Pancreas (tissue), 10 donors: ENCODE data around the gene PIGM. TPM values are rescaled to one million over a fixed set of nuclear protein-coding genes. Genes with fewer than 3 reads are reported as not detected.

Source experiments
- ATAC-seq, 4 donors: fragments of 200-7000 bp; cut with Tn5 transposase; one replicate each; pipeline versions ENCODE4 v1.8.0 to v1.9.1; 2020; ENCODE audit warnings: mild to moderate bottlenecking in 4 of 4, moderate library complexity in 4 of 4
- DNase-seq, 6 donors: peaks; one replicate each; pipeline ENCODE4 v3.0.0-alpha.2; 2020
- FAIRE-seq: peaks from 2 replicates; lab custom pipeline; 2012; peaks lifted over from hg19 to GRCh38; lab: Jason Lieb, UNC
- H3K27ac ChIP-seq, 4 donors: fragments of 200-600 bp; sonication (generic); 1 replicate in 3 of 4; 2 replicates in 1 of 4; pipeline versions ENCODE4 v1.5.0 to v1.8.0; 2020
- H3K27me3 ChIP-seq, 4 donors: fragments of 200-600 bp; one replicate each; pipeline ENCODE4 v1.8.0; 2021
- H3K36me3 ChIP-seq, 3 donors: fragments of 200-600 bp; sonication (generic) in 1 of 3; one replicate each; pipeline versions ENCODE4 v1.5.0 to v1.8.0; 2020 to 2021
- H3K4me1 ChIP-seq, 3 donors: fragments of 200-600 bp; one replicate each; pipeline ENCODE4 v1.8.0; 2021
- H3K4me3 ChIP-seq, 4 donors: fragments of 200-600 bp; sonication (generic) in 2 of 4; one replicate each; pipeline versions ENCODE4 v1.5.0 to v1.8.0; 2020 to 2021
- H3K9me3 ChIP-seq, 4 donors: fragments of 200-600 bp; one replicate each; pipeline ENCODE4 v1.8.0; 2021
- CTCF ChIP-seq, 4 donors: fragments of 200-600 bp; sonication (generic) in 3 of 4; IDR thresholded peaks; one replicate each; pipeline versions ENCODE4 v1.5.0 to v1.8.0; 2021; ENCODE audit warnings: antibody characterized with exemption in 4 of 4
- WGBS, 2 donors: extraction: QIAGEN DNeasy Blood & Tissue Kit; methylation state at CpG; one replicate each; pipeline ENCODE4 v1.1.7; 2013; 5-methylcytosine and 5-hydroxymethylcytosine counted together
- intact Hi-C, 3 donors: fragments of 100-400 bp; cut with DNase I; formaldehyde crosslinking; loops; one replicate each; pipeline versions ENCODE4 v1.11.1 to v1.14.2; 2022
- polyA plus RNA-seq, 2 donors: library from polyadenylated mRNA; stranded (reverse); fragments of 200-250 nt; gene quantifications; one replicate each; pipeline ENCODE4 v1.2.3, GENCODE V29; 2013
- total RNA-seq, 6 donors: library from RNA; stranded (reverse); fragmentation: NEBNext Ultra II Directional in 4 of 6; extraction: Animal tissue kit (Norgen Biotek cat#: 25700) in 4 of 6; gene quantifications; one replicate each; pipeline versions ENCODE4 v1.2.1 to v1.2.4, GENCODE V29; 2021 to 2023
- donor health status: healthy with polysubstance abuse.
- donor health status: DM: no; HTN: no; CAD: no; lungs with moderate emphysema.
- donor health status: DM: no; HTN: no; CAD: no.
- donor health status: control.
- donor health status: control.
- donor health status: Bipolar disorder and iron deficiency.
- donor health status: DM: yes; HTN: yes; CAD: no.
- donor health status: DM: no; HTN: no; CAD: no.
- donor health status: DM: no; HTN: no; CAD: no.
- donor health status: DM: yes; HTN: yes; CAD: no.

Gene PIGM
- total and polyA plus RNA-seq, 8 donors, result 2.7 to 7.6 (median 4.6) TPM

DNA sequence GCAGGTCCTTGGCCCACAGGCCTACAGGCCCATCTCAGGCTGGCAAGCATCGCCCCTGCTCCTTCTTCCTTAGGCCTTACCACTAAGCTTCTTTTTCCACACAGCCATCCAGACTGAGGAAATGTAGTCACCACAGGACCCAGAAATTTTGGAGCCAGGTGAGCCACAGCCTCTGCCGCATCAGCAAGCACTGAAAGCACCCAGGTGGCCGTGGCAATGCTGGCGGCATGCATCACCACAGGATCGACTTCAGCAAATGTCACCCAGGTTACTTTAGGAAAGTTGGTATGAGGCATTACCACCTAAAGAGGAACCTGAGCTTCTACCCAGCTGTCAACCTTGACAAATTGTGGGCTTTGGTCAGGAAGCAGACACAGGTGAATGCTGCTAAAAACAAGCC is 11.6 kb downstream of the PIGM start:
- H3K36me3 ChIP-seq, result no peaks in the 10 kb centered on the region
- intact Hi-C loops, result no loop called here
- TF ChIP-seq CTCF (IDR thresholded peaks at IDR 0.05), result no peak
- DNase-seq, result no peak
- no peak for FAIRE-seq
- no peaks in the 10 kb centered on the region for H3K9me3 ChIP-seq
- no peak overlapping the region for H3K27ac ChIP-seq
- no peaks in the 10 kb centered on the region for H3K4me1 ChIP-seq
- no peaks in the 10 kb centered on the region for H3K27me3 ChIP-seq
- H3K4me3 ChIP-seq, result no peak overlapping the region
- 74 to 79% methylated on average over 5 of the region's 5 CpGs for WGBS, 2 donors
- no peak for ATAC-seq

- Histone ChIP-seq H3K27me3 (no peaks in the 10 kb centered on the region), H3K36me3 (no peaks in the 10 kb centered on the region), H3K4me1 (no peaks in the 10 kb centered on the region), H3K4me3 (no peak overlapping the region), H3K9me3 (no peaks in the 10 kb centered on the region), H3K27ac (no peak overlapping the region)
- no peak for DNase-seq
- no peak for ATAC-seq
- no peak for FAIRE-seq
- no peak for TF ChIP-seq CTCF (IDR thresholded peaks at IDR 0.05)
- intact Hi-C loops, result loop anchor here in 1 of 3 donors (10.0 kb wide), 1 partner anchor 224 kb away; no protein-coding TSS in a partner anchor
- 88 to 100% methylated on average over 1 of the region's 1 CpG for WGBS, 2 donors
These were observed 12.9 kb downstream of the PIGM start for GRCh38 chr1:160018900-160019299.

DNA sequence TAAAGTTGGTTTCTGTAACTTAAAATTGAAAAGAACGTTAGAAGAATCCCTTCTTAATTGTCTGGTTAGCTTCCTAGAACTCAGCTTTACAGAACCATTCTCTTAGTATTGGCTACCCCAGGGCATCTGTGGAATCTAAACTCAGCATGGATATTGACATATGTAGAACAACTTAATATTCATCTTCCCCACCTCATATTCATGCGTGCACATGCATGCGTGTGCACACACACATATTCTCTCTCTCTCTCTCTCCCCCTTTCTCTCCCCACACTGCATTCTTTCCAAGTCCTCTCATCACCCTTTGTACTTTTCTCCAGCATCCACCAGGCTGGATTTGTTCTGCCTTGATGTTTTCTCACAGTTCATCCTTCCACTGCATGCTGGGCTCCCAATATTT is 13.4 kb downstream of the PIGM start:
- Histone ChIP-seq H3K4me1 (no peaks in the 10 kb centered on the region), H3K27me3 (no peaks in the 10 kb centered on the region), H3K27ac (no peak overlapping the region), H3K36me3 (no peaks in the 10 kb centered on the region), H3K9me3 (no peaks in the 10 kb centered on the region), H3K4me3 (no peak overlapping the region)
- intact Hi-C loops, result loop anchor here in 1 of 3 donors (10.0 kb wide), 1 partner anchor 224 kb away; no protein-coding TSS in a partner anchor
- TF ChIP-seq CTCF (IDR thresholded peaks at IDR 0.05), result no peak
- ATAC-seq (no peak), FAIRE-seq (no peak), DNase-seq (no peak)
- WGBS, 2 donors, result 73 to 78% methylated on average over 3 of the region's 3 CpGs

- ATAC-seq (no peak), FAIRE-seq (no peak), DNase-seq (no peak)
- H3K9me3 ChIP-seq, result no peaks in the 10 kb centered on the region
- no peaks in the 10 kb centered on the region for H3K36me3 ChIP-seq
- H3K27me3 ChIP-seq, result no peaks in the 10 kb centered on the region
- no peak overlapping the region for H3K27ac ChIP-seq
- no peak overlapping the region for H3K4me3 ChIP-seq
- TF ChIP-seq CTCF (IDR thresholded peaks at IDR 0.05), result no peak
- intact Hi-C loops, result loop anchor here in 1 of 3 donors (10.0 kb wide), 1 partner anchor 223 kb away; no protein-coding TSS in a partner anchor
- no peaks in the 10 kb centered on the region for H3K4me1 ChIP-seq
- 38 to 53% methylated on average over 1 of the region's 1 CpG for WGBS, 2 donors
These were observed 14.2 kb downstream of the PIGM start for GRCh38 chr1:160017592-160017991.

DNA sequence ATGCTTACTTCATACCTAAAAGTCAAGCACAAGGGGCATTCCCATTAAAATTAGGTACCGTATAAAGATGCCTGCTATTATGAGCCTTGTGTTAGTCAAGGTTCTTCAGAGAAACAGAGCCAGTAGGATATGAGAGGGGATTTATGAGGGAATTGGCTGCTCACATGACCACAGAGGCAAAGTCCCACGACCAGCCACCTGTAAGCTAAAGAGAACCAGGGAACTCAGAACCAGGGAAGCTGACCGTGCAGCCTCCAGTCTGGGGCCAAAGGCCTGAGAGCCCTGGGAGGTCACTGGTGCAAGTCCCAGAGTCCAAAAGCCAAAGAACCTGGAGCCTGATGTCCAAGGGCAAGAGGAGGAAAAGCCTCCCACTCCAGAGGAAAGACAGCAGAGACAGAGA is 20.0 kb downstream of the PIGM start:
- TF ChIP-seq CTCF (IDR thresholded peaks at IDR 0.05), result no peak
- no peak for DNase-seq
- 68 to 70% methylated on average over 3 of the region's 3 CpGs for WGBS, 2 donors
- H3K27me3 ChIP-seq, result no peaks in the 10 kb centered on the region
- no peak overlapping the region for H3K27ac ChIP-seq
- FAIRE-seq, result no peak
- H3K4me3 ChIP-seq, result no peak overlapping the region
- H3K9me3 ChIP-seq, result no peaks in the 10 kb centered on the region
- ATAC-seq, result no peak
- intact Hi-C loops, result loop anchor here in 1 of 3 donors (10.0 kb wide), 1 partner anchor 217 kb away; no protein-coding TSS in a partner anchor
- no peaks in the 10 kb centered on the region for H3K36me3 ChIP-seq
- H3K4me1 ChIP-seq, result no peaks in the 10 kb centered on the region
